Measurements from ENCODE around the gene SCUBE1. TPM values are rescaled to one million over a fixed set of nuclear protein-coding genes. Genes with fewer than 3 reads are reported as not detected.
A peak's percentile ranks its signal among the peaks of the same experiment; 100 is the strongest.

SCUBE1 gene
- total and polyA plus RNA-seq, 4 donors: 1.6 to 7.9 (median 5.0) TPM

- 79 to 83% methylated on average over 10 of the region's 10 CpGs for WGBS, 2 donors
- Histone ChIP-seq H3K4me3 (no peak overlapping the region), H3K9me3 (ENCODE audit: control insufficient read depth in 4 of 4, insufficient read depth in 3 of 4, low read length in 3 of 4) (peaks cover 0 to 3% (median 0%) of the 10 kb centered on the region in 4 donors), H3K36me3 (ENCODE audit: control insufficient read depth in 4 of 4, insufficient read depth in 4 of 4, low read length in 4 of 4) (no peaks in the 10 kb centered on the region), H3K27ac (ENCODE audit: low read depth in 1 of 2, low read length in 1 of 2) (no peak overlapping the region), H3K27me3 (ENCODE audit: control insufficient read depth in 3 of 3, insufficient read depth in 3 of 3, low read length in 2 of 3) (peaks cover 0 to 7% (median 0%) of the 10 kb centered on the region in 3 donors), H3K4me1 (ENCODE audit: control insufficient read depth in 5 of 5, insufficient read depth in 5 of 5, low read length in 5 of 5) (peaks cover 0 to 18% (median 6%) of the 10 kb centered on the region in 5 donors), H3K9ac (ENCODE audit: insufficient read depth in 1 of 2, low read length in 2 of 2) (no peak overlapping the region)
- no peak for ATAC-seq (ENCODE audit: insufficient read depth, low FRiP score)
- TF ChIP-seq, protein P1, sequence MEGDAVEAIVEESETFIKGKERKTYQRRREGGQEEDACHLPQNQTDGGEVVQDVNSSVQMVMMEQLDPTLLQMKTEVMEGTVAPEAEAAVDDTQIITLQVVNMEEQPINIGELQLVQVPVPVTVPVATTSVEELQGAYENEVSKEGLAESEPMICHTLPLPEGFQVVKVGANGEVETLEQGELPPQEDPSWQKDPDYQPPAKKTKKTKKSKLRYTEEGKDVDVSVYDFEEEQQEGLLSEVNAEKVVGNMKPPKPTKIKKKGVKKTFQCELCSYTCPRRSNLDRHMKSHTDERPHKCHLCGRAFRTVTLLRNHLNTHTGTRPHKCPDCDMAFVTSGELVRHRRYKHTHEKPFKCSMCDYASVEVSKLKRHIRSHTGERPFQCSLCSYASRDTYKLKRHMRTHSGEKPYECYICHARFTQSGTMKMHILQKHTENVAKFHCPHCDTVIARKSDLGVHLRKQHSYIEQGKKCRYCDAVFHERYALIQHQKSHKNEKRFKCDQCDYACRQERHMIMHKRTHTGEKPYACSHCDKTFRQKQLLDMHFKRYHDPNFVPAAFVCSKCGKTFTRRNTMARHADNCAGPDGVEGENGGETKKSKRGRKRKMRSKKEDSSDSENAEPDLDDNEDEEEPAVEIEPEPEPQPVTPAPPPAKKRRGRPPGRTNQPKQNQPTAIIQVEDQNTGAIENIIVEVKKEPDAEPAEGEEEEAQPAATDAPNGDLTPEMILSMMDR (IDR thresholded peaks at IDR 0.05; ENCODE audit: control extremely low read depth, extremely low read depth): no peak
- DNase-seq: no peak
These were observed 23.3 kb downstream of the SCUBE1 start for GRCh38 chr22:43319661-43320486.

DNA sequence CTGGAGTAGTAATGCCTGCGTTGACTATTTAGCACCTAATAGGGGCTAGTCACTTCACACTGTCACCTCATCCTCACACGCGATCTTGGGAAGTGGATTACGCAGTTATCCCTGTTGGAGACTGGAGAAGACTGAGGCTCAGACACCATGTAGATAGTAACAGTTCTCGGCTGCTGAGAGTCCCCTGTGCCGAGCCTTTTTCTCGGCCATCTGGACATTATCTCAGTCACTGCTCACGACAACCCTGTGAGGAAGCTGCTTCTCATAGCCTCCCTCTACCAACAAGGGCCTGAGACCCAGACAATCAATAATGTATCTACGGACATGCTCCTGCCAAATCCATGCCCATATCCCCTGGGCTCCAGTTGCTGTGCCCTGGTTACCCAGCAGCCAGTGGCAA lies 25.9 kb downstream of the SCUBE1 start:
- H3K36me3 ChIP-seq (ENCODE audit: control insufficient read depth in 4 of 4, insufficient read depth in 4 of 4, low read length in 4 of 4): no peaks in the 10 kb centered on the region
- no peak overlapping the region for H3K27ac ChIP-seq (ENCODE audit: low read depth in 1 of 2, low read length in 1 of 2)
- H3K9me3 ChIP-seq (ENCODE audit: control insufficient read depth in 4 of 4, insufficient read depth in 3 of 4, low read length in 3 of 4): peaks cover 0 to 3% (median 0%) of the 10 kb centered on the region in 4 donors
- 82 to 84% methylated on average over 9 of the region's 9 CpGs for WGBS, 2 donors
- no peak for ATAC-seq (ENCODE audit: insufficient read depth, low FRiP score)
- H3K4me1 ChIP-seq (ENCODE audit: control insufficient read depth in 5 of 5, insufficient read depth in 5 of 5, low read length in 5 of 5): peaks cover 0 to 31% (median 11%) of the 10 kb centered on the region in 5 donors
- DNase-seq: peak; percentile 53 to 76 (median 66)
- TF ChIP-seq, protein P1 (IDR thresholded peaks at IDR 0.05; ENCODE audit: control extremely low read depth, extremely low read depth): no peak
- no peaks in the 10 kb centered on the region for H3K27me3 ChIP-seq (ENCODE audit: control insufficient read depth in 3 of 3, insufficient read depth in 3 of 3, low read length in 2 of 3)
- no peak overlapping the region for H3K9ac ChIP-seq (ENCODE audit: insufficient read depth in 1 of 2, low read length in 2 of 2)
- H3K4me3 ChIP-seq: no peak overlapping the region

DNA sequence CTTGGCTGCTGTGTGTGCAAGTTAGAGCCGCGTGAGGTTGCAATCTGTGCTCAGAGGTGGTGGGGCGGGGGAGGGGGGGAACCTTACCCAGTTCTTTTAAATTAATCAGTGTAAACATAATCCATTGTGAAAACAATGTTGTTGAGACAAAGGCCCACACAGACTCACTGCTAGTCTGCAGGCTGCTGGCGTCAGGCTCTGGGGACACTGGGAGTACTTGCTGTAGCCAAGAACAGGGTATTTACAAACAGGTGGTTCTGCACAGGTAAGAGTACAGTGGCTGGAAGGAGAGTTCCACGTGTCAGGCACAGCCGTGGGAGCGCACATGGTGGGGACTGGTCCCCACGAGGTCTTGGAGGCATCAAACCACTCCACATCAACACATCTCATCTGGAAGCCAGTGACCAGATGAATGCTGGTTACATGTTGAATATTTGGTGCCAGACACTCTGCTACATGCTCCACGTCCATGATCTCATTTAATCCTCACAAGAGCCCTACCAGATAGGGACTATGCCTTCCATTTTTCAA lies 27.4 kb downstream of the SCUBE1 start:
- 71 to 74% methylated on average over 9 of the region's 9 CpGs for WGBS, 2 donors
- Histone ChIP-seq H3K4me3 (no peak overlapping the region), H3K9ac (ENCODE audit: insufficient read depth in 1 of 2, low read length in 2 of 2) (no peak overlapping the region), H3K4me1 (ENCODE audit: control insufficient read depth in 5 of 5, insufficient read depth in 5 of 5, low read length in 5 of 5) (peaks cover 0 to 31% (median 7%) of the 10 kb centered on the region in 5 donors), H3K27ac (ENCODE audit: low read depth in 1 of 2, low read length in 1 of 2) (no peak overlapping the region), H3K36me3 (ENCODE audit: control insufficient read depth in 4 of 4, insufficient read depth in 4 of 4, low read length in 4 of 4) (no peaks in the 10 kb centered on the region), H3K9me3 (ENCODE audit: control insufficient read depth in 4 of 4, insufficient read depth in 3 of 4, low read length in 3 of 4) (no peaks in the 10 kb centered on the region), H3K27me3 (ENCODE audit: control insufficient read depth in 3 of 3, insufficient read depth in 3 of 3, low read length in 2 of 3) (no peaks in the 10 kb centered on the region)
- no peak for DNase-seq
- TF ChIP-seq, protein P1 (IDR thresholded peaks at IDR 0.05; ENCODE audit: control extremely low read depth, extremely low read depth): no peak
- no peak for ATAC-seq (ENCODE audit: insufficient read depth, low FRiP score)
